Measurements from ENCODE around the gene WFS1. TPM values are rescaled to one million over a fixed set of nuclear protein-coding genes. Genes with fewer than 3 reads are reported as not detected.

WFS1 gene
- total RNA-seq, 4 donors from 2014 or later, result 36.6 to 41.8 (median 40.0) TPM

DNA sequence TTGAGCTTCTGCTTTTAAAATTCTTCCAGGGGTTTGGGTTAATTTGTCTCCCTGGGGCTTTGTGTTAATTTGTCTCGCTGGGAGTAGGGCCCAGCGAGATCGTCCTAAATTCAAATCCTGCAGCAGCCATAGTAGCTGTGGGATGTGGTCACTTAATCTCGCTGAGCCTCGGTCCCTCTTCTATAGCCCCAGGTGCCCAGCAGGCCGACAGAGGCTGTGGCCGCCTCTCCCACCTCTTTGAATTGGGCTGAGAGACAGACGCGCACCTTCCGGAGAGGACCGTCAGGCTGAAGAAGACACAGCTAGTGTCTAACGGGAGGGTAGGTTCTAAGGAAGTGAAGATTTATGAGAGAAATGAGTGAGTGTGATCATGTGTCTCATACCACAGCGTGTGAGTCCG is 15.7 kb upstream of the WFS1 start:
- TF ChIP-seq, protein P1, sequence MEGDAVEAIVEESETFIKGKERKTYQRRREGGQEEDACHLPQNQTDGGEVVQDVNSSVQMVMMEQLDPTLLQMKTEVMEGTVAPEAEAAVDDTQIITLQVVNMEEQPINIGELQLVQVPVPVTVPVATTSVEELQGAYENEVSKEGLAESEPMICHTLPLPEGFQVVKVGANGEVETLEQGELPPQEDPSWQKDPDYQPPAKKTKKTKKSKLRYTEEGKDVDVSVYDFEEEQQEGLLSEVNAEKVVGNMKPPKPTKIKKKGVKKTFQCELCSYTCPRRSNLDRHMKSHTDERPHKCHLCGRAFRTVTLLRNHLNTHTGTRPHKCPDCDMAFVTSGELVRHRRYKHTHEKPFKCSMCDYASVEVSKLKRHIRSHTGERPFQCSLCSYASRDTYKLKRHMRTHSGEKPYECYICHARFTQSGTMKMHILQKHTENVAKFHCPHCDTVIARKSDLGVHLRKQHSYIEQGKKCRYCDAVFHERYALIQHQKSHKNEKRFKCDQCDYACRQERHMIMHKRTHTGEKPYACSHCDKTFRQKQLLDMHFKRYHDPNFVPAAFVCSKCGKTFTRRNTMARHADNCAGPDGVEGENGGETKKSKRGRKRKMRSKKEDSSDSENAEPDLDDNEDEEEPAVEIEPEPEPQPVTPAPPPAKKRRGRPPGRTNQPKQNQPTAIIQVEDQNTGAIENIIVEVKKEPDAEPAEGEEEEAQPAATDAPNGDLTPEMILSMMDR (IDR thresholded peaks at IDR 0.05; ENCODE audit: low read depth), result no peak

DNA sequence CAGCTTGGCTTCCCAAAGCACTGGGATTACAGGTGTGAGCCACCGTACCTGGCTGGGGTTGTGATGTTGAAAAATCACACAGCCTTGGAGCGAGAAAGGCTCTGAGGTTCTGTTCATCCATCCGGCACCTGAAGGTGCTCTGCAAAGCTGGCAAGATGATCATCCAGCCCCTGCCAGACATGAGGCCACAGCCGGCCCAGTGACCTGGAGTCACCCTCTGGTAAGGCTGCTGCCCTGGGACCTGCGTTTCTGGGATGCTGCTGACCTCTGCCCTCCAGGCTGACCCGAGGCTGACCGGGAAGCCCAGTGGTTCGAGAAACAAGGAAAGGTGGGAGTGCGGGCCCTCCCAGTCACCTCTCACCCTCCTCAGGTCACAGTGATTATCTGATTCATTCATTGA is 13.5 kb upstream of the WFS1 start:
- TF ChIP-seq, protein P1 (IDR thresholded peaks at IDR 0.05; ENCODE audit: low read depth), result no peak

DNA sequence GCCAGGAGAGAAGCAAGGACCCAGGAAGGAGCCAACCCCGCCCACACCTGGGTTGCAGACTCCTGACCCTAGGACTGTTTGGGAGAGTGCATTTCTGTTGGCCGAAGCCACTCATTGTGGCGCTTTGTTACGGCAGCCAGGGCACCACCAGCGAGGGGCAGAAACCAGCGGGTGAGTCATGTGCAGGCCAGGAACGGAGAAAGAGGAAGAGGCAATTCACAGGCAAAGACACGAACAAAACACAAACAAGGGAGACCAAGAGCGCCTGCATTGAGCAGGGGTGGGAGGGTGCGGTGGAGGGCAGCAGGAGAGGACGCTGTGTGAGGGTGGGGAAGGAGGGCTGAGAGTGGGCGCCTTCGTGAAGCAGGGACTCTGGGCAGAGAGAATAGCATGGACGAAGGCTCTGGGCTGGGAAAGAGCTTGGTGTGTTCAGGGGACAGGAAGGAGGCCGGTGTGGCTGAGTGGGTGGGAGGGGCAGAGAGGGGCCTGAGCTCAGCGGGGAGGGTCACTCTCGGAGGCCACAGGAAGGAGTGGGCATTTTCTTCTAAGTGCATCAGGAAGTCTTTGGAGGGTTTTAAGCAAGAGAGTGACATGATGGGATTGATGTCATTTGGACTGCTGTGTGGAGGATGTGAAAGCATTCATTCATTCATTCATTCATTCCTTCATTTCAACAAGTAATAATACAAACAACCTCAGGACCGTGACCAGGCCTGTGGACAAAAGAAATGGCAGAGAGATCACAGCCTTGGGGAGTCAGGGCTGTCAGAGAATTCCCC is 12.2 kb upstream of the WFS1 start:
- TF ChIP-seq, protein P1 (IDR thresholded peaks at IDR 0.05; ENCODE audit: low read depth), result no peak

DNA sequence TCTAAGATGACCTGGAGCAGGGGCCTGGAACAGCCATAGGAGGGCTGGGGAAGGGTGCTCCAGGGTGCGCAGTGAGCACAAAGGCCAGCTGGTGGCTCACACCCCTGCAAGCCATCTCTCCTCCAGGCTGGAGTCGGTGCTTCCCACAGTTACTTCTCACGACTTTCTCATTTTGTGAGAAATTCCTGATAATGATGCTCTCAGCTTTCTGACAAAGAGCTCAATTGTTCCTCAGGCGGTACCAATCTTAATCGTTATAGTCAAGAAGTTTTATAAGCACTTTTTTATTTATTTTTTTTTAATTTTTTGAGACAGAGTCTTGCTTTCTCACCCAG is 11.7 kb upstream of the WFS1 start:
- TF ChIP-seq, protein P1 (IDR thresholded peaks at IDR 0.05; ENCODE audit: low read depth), result no peak

DNA sequence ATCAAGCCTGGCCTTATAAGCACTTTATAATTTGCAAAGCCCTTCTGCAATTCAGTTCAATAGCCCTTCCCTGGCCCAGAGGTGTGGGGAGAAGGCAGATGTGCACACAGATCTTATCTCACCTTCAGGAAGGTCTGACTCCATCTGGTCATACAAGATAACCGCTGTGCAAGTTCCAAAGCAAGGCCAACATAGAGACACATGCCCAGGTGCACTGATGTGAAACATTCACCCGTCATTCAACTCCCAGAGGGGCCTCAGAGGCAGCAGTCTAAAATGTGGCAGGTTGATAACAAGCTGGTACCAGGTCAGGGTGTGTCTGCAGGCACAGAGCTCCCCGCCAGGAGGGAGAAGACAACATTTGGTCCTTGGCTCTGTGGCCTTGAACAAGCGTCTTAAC is 10.9 kb upstream of the WFS1 start:
- TF ChIP-seq, protein P1 (IDR thresholded peaks at IDR 0.05; ENCODE audit: low read depth), result no peak

DNA sequence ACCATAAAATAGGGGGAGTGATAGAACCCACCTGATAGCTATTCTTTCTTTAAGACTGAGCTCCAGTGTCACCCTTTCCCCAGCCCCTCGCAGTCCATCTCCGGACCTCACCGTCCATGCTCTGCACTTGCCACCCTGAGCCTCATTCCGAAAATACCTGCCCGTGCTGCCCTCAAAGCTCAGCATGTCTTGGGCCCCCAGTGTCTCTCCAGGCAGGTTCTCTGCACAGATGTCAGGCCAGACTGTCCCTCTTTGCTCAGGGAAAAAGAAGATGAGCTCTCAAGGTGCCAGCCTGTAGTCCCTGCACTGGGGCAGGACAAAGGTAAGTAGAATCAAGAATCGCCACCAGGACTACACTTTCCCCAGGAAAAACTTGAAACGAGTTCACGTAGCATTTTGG is 9.8 kb upstream of the WFS1 start:
- TF ChIP-seq, protein P1 (IDR thresholded peaks at IDR 0.05; ENCODE audit: low read depth), result no peak

DNA sequence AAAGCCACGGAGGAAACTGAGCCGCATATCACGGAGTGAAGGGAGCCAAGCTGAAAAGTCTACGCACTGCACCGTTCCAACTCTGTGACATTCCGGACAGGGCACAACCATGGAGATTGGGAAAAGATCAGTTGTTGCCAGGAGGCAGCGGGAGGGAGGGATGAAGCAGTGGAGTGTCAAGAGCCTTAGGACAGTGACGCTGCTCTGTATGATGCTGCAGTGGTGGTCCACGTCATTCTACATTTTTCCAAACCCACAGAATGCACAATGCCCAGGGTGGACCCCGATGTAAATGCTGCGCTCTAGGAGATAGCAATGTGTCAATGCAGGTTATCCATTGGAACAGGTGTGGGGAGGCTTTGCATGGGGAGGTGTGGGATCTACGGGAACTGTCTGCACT is 7.5 kb upstream of the WFS1 start:
- TF ChIP-seq, protein P1 (IDR thresholded peaks at IDR 0.05; ENCODE audit: low read depth), result no peak
